ENCODE results near the gene ACSM6. TPM values are rescaled to one million over a fixed set of nuclear protein-coding genes. Genes with fewer than 3 reads are reported as not detected.
"Not testable (repeated sequence)": the region's sequence is repeated elsewhere in the genome, so short reads cannot be mapped to it uniquely, and the experiment has no call there.

The ACSM6 gene
- total RNA-seq, 6 experiments from 2014 or later, result 0.12 TPM; not detected in 5

GRCh38 chr10:95220539-95220938, 26.5 kb downstream of the ACSM6 start:
- Histone ChIP-seq H3K27ac (no peak overlapping the region), H3K36me3 (no peaks in the 10 kb centered on the region), H3K4me3 (no peak overlapping the region), H3K9me3 (no peaks in the 10 kb centered on the region), H3K4me1 (no peaks in the 10 kb centered on the region), H3K27me3 (no peaks in the 10 kb centered on the region)
- TF ChIP-seq, protein P1, sequence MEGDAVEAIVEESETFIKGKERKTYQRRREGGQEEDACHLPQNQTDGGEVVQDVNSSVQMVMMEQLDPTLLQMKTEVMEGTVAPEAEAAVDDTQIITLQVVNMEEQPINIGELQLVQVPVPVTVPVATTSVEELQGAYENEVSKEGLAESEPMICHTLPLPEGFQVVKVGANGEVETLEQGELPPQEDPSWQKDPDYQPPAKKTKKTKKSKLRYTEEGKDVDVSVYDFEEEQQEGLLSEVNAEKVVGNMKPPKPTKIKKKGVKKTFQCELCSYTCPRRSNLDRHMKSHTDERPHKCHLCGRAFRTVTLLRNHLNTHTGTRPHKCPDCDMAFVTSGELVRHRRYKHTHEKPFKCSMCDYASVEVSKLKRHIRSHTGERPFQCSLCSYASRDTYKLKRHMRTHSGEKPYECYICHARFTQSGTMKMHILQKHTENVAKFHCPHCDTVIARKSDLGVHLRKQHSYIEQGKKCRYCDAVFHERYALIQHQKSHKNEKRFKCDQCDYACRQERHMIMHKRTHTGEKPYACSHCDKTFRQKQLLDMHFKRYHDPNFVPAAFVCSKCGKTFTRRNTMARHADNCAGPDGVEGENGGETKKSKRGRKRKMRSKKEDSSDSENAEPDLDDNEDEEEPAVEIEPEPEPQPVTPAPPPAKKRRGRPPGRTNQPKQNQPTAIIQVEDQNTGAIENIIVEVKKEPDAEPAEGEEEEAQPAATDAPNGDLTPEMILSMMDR (IDR thresholded peaks at IDR 0.05), result no peak
- no peak for TF ChIP-seq POLR2A (IDR thresholded peaks at IDR 0.05)
- DNase-seq, result no peak
- WGBS (ENCODE audit: insufficient coverage, low coverage, low lambda C conversion rate, missing lambda C conversion rate), result 83% methylated on average over 3 of the region's 3 CpGs
- intact Hi-C loops (cut with DNase I), result no loop called here
- ATAC-seq, result no peak

DNA sequence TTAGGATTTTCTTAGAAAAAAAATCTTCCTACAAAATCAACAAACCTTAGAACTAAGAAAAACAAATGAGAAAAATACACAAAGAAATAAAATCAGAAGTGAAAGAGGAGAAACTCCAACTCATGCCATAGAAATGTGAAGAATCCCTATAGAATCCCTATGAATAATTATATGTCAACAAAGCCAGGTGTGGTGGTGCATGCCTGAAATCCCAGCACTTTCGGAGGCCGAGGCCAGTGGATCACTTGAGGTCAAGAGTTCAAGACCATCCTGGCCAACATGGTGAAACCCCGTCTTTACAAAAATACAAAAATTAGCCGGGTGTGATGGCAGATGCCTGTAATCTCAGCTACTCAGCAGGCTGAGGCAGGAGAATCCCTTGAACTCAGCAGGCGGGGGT, 27.1 kb downstream of the ACSM6 start:
- TF ChIP-seq, protein P1 (IDR thresholded peaks at IDR 0.05), result no peak
- no peak for TF ChIP-seq POLR2A (IDR thresholded peaks at IDR 0.05)
- Histone ChIP-seq H3K4me1 (no peaks in the 10 kb centered on the region), H3K4me3 (no peak overlapping the region), H3K27ac (no peak overlapping the region), H3K9me3 (no peaks in the 10 kb centered on the region), H3K36me3 (no peaks in the 10 kb centered on the region), H3K27me3 (no peaks in the 10 kb centered on the region)
- DNase-seq (no peak), ATAC-seq (no peak)
- intact Hi-C loops (cut with DNase I), result no loop called here
- 62% methylated on average over 3 of the region's 5 CpGs for WGBS (ENCODE audit: insufficient coverage, low coverage, low lambda C conversion rate, missing lambda C conversion rate)

- Histone ChIP-seq H3K4me1 (no peaks in the 10 kb centered on the region), H3K36me3 (no peaks in the 10 kb centered on the region), H3K27me3 (no peaks in the 10 kb centered on the region), H3K9me3 (no peaks in the 10 kb centered on the region), H3K4me3 (no peak overlapping the region), H3K27ac (no peak overlapping the region)
- DNase-seq (no peak), ATAC-seq (no peak)
- intact Hi-C loops (cut with DNase I), result no loop called here
- 62% methylated on average over 2 of the region's 2 CpGs for WGBS (ENCODE audit: insufficient coverage, low coverage, low lambda C conversion rate, missing lambda C conversion rate)
- TF ChIP-seq POLR2A (IDR thresholded peaks at IDR 0.05), result no peak
- TF ChIP-seq, protein P1 (IDR thresholded peaks at IDR 0.05), result no peak
Measured at GRCh38 chr10:95225136-95225535, 31.1 kb downstream of the ACSM6 start.

GRCh38 chr10:95228934-95229723, 35.1 kb downstream of the ACSM6 start:
- ATAC-seq; DNase-seq; intact Hi-C loops (cut with DNase I); H3K27me3 ChIP-seq; H3K9me3 ChIP-seq; H3K36me3 ChIP-seq; H3K4me1 ChIP-seq; H3K4me3 ChIP-seq; H3K27ac ChIP-seq: not testable (repeated sequence)
- 78% methylated on average over 14 of the region's 14 CpGs for WGBS (ENCODE audit: insufficient coverage, low coverage, low lambda C conversion rate, missing lambda C conversion rate)

DNA sequence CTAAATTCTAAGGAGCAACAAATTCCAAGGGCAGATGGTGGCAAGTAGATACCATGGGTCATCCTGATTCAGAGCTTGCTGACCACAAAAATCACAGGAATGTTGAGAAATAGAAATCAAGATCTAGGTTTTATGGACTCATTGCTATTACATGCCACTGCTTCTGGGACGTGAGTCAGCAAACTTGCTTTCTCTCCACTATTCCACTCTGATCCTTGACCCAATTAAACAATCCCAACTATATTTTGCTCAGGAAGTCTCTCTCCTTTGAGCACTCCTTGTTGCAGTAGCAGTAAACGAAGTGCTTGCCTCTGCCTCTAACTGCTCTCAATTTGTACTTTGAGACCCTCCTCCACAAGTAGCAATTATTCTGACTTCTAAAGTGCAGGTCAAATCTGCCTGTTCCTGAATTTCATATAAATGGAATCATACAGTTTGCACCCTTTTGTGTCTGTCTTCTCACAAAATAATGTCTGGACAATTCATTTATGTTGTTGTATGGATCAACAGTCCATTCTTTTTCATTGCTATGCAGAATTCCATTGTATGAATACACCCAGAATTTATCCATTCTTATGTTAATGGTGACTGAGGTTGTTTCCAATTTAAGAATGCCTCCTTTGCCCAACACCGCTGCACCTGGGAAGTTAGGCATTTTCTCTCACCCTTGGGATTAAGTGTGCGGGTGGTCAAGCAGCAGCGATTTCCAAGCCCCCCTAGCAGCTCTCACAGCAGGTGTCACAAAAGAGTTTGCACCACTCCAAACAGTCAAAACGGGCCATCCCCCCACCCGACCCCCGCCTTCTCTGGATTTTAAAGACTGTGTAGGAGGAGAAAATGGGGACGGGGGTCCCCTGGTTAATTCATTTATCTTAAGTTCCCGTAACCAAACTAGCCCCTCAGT, 35.9 kb downstream of the ACSM6 start:
- Histone ChIP-seq H3K36me3 (peaks cover 0 to 4% (median under 1%) of the 10 kb centered on the region in 4 donors), H3K9me3 (no peaks in the 10 kb centered on the region), H3K4me1 (no peaks in the 10 kb centered on the region), H3K4me3 (peak overlapping the region in 1 of 3 donors; percentile 58), H3K27ac (no peak overlapping the region), H3K27me3 (no peaks in the 10 kb centered on the region)
- 64% methylated on average over 5 of the region's 10 CpGs for WGBS (ENCODE audit: insufficient coverage, low coverage, low lambda C conversion rate, missing lambda C conversion rate)
- TF ChIP-seq POLR2A (IDR thresholded peaks at IDR 0.05), result no peak
- TF ChIP-seq, protein P1 (IDR thresholded peaks at IDR 0.05), result no peak
- no peak for DNase-seq
- ATAC-seq, result no peak
- intact Hi-C loops (cut with DNase I), result no loop called here

GRCh38 chr10:95230677-95231586, 36.9 kb downstream of the ACSM6 start:
- H3K27ac ChIP-seq; H3K36me3 ChIP-seq; intact Hi-C loops (cut with DNase I); H3K27me3 ChIP-seq; H3K4me1 ChIP-seq; H3K9me3 ChIP-seq: not testable (repeated sequence)
- H3K4me3 ChIP-seq, result peak overlapping the region; percentile 14 to 58 (median 38)
- DNase-seq (peak in 2 of 3 donors; percentile 34 to 60), ATAC-seq (peak; percentile 64 to 77 (median 71))
- WGBS (ENCODE audit: insufficient coverage, low coverage, low lambda C conversion rate, missing lambda C conversion rate), result 44% methylated on average over 21 of the region's 36 CpGs

Measured in right lobe of liver (tissue), 6 donors.